ENCODE data around the gene FAAP100.

The FAAP100 gene

DNA sequence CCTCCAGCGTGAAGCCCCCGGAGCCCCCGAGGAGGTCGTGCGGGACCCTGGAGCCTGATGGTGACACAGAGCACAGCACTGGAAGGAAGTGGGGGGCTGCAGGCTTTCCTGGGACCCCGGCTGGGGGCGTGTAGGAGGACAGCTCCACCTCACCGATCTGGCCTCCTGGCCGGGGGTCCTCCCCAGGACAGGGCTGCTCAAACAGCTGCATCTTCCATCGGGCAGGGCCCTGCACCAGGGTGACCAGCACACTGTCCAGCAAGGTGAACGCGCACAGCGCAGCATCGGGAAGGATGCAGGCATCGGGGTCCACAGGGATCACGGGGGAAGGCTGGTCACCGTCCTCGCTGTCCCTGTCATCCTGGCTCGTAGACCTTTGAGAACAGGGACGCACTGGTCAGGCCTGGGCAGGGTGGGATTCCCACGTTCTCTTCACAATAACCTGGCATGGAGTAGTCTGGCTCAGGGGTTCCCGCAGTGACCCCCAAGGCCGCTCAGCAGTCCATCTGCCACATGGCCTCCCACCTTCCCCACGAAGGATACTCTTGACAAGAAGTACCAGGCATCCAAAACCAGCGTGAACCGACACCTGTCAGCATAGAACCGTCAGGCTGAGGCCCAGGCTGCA lies 1.2 kb downstream of the FAAP100 start:
- TF ChIP-seq, protein P1, sequence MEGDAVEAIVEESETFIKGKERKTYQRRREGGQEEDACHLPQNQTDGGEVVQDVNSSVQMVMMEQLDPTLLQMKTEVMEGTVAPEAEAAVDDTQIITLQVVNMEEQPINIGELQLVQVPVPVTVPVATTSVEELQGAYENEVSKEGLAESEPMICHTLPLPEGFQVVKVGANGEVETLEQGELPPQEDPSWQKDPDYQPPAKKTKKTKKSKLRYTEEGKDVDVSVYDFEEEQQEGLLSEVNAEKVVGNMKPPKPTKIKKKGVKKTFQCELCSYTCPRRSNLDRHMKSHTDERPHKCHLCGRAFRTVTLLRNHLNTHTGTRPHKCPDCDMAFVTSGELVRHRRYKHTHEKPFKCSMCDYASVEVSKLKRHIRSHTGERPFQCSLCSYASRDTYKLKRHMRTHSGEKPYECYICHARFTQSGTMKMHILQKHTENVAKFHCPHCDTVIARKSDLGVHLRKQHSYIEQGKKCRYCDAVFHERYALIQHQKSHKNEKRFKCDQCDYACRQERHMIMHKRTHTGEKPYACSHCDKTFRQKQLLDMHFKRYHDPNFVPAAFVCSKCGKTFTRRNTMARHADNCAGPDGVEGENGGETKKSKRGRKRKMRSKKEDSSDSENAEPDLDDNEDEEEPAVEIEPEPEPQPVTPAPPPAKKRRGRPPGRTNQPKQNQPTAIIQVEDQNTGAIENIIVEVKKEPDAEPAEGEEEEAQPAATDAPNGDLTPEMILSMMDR (IDR thresholded peaks at IDR 0.05; ENCODE audit: extremely low read depth, missing control alignments): no peak
- no peak for DNase-seq (ENCODE audit: low spot score)

DNA sequence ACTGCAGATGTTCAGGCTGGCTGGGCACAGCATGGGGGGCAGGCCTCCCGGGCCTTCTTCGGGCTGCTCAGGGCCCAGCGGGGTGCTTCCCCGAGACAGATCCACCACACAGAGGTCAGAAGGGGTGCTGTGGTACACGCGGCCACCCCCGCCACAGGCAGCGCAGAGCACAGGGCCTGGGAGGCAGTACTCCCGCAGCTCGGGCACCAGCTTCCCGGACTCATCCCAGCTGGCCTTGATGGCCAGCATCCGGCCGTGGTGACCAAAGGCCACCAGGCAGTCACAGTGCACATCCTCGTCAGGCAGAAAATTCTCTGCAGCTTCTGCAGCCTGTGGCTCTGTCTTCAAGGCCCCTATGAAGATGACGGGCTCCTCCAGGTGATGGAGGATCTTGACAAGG lies 1.9 kb downstream of the FAAP100 start:
- TF ChIP-seq, protein P1 (IDR thresholded peaks at IDR 0.05; ENCODE audit: extremely low read depth, missing control alignments): no peak
- no peak for DNase-seq (ENCODE audit: low spot score)

DNA sequence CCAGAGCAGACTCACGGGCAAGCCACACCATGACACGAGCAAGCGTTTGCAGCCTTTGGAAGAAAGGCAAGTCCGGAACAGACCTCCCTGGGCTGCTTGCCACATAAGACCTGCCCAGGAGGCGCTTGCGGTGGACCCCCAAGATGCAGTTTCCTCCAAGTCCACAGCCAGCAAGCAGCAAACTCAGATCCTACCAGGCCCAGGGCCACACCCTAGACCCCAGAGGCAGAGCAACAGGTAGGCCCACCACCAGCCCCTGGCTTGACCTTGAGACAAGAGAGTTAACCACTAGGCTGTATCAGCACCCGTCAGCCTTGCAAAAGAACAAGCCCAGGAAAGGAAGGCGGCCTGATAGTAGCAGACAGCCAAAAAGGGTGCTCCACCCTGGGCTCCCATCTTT lies 2.3 kb downstream of the FAAP100 start:
- TF ChIP-seq, protein P1 (IDR thresholded peaks at IDR 0.05; ENCODE audit: extremely low read depth, missing control alignments): no peak
- DNase-seq (ENCODE audit: low spot score): no peak

DNA sequence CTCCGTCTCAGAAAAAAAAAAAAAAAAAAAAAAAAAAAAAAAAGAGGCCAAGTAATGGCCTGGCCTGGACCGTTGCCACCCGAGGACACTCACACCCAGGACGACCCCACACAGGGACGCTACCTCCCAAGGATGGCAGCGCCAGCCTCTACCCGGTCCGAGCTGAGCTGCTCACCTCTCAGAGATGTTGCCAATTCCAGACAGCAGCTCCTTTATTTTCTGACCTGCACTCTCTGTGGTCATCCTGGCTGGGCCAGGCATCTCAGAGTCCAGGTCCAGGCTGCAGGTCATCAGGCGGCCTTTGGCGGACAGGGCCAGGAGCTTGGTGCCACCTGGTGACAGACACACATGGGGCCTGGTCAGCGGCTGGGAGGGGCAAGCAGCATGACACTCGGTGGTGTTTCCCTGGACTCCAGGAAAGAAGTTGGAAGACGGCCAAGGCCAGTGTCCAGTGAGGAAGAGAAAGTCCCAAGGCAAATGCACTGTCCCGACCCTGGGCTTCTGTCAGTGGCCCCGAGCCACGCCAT lies 3.1 kb downstream of the FAAP100 start:
- DNase-seq (ENCODE audit: low spot score): no peak

DNA sequence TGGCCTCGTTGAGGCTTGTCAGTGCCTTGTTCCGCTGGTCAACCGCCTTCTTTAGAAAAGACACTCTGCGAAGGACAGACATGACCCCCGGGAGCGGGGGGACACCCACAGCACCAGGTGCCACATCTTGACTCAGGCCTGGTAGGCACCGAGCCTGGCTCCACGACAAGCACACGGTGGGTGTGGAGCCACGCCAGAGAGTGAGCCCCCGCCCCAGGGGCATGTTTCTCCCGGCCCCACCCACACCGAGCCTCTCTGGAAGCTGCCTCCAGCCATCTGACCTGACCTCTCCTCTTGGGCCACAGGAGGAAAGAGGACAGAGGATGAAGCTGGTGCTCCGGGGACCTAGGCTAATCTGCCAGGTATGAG lies 4.6 kb downstream of the FAAP100 start:
- DNase-seq (ENCODE audit: low spot score): no peak
- TF ChIP-seq, protein P1 (IDR thresholded peaks at IDR 0.05; ENCODE audit: extremely low read depth, missing control alignments): no peak

More for the DNA sequence above, 3.1 kb downstream of the FAAP100 start:
- TF ChIP-seq, protein P1 (IDR thresholded peaks at IDR 0.05; ENCODE audit: extremely low read depth, missing control alignments): no peak

DNA sequence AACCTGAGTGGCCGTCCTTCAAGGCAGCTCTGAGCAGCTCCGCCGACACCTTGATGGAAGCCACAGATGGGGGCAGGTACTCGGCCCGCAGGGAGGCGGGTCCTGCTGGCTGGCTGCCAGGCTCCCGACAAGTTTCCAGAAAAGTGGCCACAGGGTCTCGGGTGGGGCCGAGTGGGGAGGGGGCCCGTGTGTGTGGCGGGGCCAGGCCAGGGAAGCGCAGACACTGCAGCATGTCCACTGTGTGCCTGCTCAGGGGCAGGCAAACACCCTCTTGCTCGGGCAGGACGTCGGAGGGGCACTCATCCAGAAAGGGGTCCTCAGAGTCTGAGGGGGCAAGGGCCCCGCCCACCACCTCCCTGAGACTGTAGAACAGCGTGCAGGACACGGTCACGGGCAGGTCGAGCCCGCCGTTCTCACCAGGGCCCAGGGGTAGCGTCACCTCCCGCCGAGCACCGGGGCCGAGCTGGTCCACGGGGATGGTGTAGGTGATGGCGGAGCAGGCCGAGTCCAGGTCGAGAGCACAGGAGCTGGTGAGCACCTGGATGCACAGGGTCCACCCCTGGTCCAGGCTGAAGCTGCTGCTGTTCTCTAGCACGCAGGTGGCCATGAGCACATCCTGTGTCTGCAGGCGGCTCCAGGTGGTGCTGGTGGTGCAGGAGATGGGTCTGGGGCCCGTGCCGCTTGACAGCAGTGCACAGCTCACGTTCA lies 5.1 kb downstream of the FAAP100 start:
- TF ChIP-seq, protein P1 (IDR thresholded peaks at IDR 0.05; ENCODE audit: extremely low read depth, missing control alignments): no peak
- no peak for DNase-seq (ENCODE audit: low spot score)

DNA sequence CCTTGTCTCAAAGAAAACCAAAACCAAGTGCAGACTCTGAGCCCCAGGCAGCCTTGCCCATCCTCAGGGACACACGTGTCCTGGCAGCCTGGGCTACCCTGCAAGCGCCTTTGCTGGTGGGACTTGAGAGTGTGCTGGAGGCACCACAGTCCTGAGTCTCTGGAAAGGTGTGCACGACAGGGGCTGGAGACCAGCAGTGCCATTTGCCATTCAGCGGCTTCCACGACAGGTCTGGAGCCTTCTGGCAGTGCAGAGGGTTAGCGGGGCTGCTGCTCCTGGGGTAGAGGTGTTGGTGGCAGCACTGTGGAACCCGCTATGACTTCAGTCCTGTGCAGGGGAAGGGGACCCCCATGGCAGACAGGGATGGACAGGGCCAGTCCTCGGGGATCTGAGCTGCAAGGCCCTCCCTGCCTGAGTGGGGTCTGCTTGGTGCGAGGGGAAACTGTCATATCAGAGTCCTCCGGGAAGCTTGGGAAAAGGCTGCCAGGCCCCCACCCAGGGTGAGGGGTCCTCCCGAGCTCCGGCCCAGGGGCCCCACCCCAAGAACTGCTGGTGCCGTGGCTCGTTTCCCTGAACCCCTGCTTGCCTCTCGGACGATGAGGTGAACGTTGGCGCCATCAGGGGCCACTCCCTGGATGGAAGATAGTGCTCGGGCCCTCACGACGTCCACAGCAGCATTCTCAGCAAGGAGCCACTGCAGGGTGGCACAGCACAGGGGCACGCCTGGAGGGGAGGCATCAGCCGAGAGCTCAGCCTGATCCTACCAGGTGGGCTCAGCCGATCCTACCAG lies 6.8 kb downstream of the FAAP100 start:
- TF ChIP-seq, protein P1 (IDR thresholded peaks at IDR 0.05; ENCODE audit: extremely low read depth, missing control alignments): no peak
- no peak for DNase-seq (ENCODE audit: low spot score)

Measured in GM20000 (cell line).